ENCODE data around the gene STK17A. TPM values are rescaled to one million over a fixed set of nuclear protein-coding genes. Genes with fewer than 3 reads are reported as not detected.

The STK17A gene
- 18.5 TPM for polyA plus RNA-seq
- long read RNA-seq, donor 1, transcript STK17A-201 (7 exons, 3,368 nt) = major isoform, 6 of 7 reads
- long read RNA-seq, donor 1, partial matches to known transcripts = 0 of 7 reads
- long read RNA-seq, donor 1, other reads (novel, unspliced or antisense) = 0 of 7 reads
- long read RNA-seq, donor 2, transcript STK17A-201 (7 exons, 3,368 nt) = major isoform, 5 of 94 reads
- long read RNA-seq, donor 2, partial matches to known transcripts = 82 of 94 reads
- long read RNA-seq, donor 2, other reads (novel, unspliced or antisense) = 7 of 94 reads
- long read RNA-seq, donor 3, transcript STK17A-201 (7 exons, 3,368 nt) = major isoform, 9 of 17 reads
- long read RNA-seq, donor 3, partial matches to known transcripts = 6 of 17 reads
- long read RNA-seq, donor 3, other reads (novel, unspliced or antisense) = 0 of 17 reads
- long read RNA-seq, donor 4 = 0 reads
- long read RNA-seq, donor 5, transcript STK17A-201 (7 exons, 3,368 nt) = major isoform, 7 of 13 reads
- long read RNA-seq, donor 5, partial matches to known transcripts = 6 of 13 reads
- long read RNA-seq, donor 5, other reads (novel, unspliced or antisense) = 0 of 13 reads
- long read RNA-seq, donor 6, transcript STK17A-201 (7 exons, 3,368 nt) = major isoform, 7 of 50 reads
- long read RNA-seq, donor 6, partial matches to known transcripts = 42 of 50 reads
- long read RNA-seq, donor 6, other reads (novel, unspliced or antisense) = 0 of 50 reads
- long read RNA-seq, donor 7, partial matches to known transcripts = 5 of 8 reads
- long read RNA-seq, donor 7, other reads (novel, unspliced or antisense) = 0 of 8 reads
- long read RNA-seq, donor 8, partial matches to known transcripts = 58 of 73 reads
- long read RNA-seq, donor 8, other reads (novel, unspliced or antisense) = 8 of 73 reads
- long read RNA-seq, donor 9, transcript STK17A-201 (7 exons, 3,368 nt) = major isoform, 10 of 10 reads
- long read RNA-seq, donor 9, partial matches to known transcripts = 0 of 10 reads
- long read RNA-seq, donor 9, other reads (novel, unspliced or antisense) = 0 of 10 reads
- long read RNA-seq, donor 10, transcript STK17A-201 (7 exons, 3,368 nt) = major isoform, 8 of 16 reads
- long read RNA-seq, donor 10, partial matches to known transcripts = 6 of 16 reads
- long read RNA-seq, donor 10, other reads (novel, unspliced or antisense) = 0 of 16 reads
- long read RNA-seq, donor 11, transcript STK17A-201 (7 exons, 3,368 nt) = major isoform, 6 of 40 reads
- long read RNA-seq, donor 11, partial matches to known transcripts = 33 of 40 reads
- long read RNA-seq, donor 11, other reads (novel, unspliced or antisense) = 0 of 40 reads

DNA sequence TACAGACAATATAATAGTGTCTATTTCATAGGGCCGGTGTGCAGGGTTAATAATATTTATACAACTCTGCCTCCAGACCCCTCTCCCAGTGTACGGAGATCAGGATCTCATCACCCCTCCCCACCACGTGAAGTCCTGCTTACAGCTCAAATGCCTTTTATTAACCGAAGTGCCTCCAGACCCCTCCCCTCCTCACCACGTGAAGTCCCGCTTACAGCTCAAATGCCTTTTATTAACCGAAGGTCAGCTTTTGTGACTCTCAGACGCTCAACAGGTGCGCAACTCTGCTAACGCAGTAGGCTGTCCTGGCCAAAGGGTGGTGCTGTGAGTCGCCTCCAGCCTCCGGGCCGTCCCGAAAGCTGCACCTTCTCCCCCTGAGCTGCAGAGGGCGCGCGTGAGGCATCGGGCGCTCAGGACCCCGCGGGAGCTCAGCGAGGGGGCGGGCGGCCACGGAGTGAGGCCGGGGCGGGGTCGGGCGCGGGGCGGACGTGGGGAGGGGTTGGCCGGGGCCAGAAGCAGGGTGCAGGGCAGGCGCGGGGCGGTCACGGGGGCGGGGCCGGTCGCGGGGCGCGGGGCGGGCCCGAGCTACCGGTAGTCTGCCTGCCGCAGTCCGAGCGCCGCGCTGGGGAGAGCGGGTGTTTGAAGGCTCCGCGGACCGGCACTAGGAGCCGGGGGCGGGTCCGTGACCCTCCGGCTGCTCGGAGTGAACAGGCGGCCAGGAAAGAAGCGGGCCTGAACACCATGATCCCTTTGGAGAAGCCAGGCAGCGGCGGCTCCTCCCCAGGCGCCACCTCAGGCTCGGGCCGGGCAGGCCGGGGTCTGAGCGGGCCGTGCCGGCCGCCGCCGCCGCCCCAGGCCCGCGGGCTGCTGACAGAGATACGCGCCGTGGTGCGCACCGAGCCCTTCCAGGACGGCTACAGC, at the start of gene STK17A:
TSS of gene STK17A (plus strand) at position 606 of the 921 bp plus-strand sequence. CDS start at position 742, 136 bp downstream.
- Histone ChIP-seq H3K27ac (ENCODE audit: low read length) (peak within 1 kb of the TSS; percentile 78), H3K36me3 (ENCODE audit: control insufficient read depth, insufficient read depth, low read length) (no peaks in the 10 kb centered on the region), H3K27me3 (ENCODE audit: control insufficient read depth, insufficient read depth, low read length) (no peaks in the 10 kb centered on the region), H3K4me1 (ENCODE audit: control insufficient read depth, insufficient read depth, low read length) (peaks cover 6% of the 10 kb centered on the region), H3K9me3 (ENCODE audit: control insufficient read depth, low read depth, low read length) (no peaks in the 10 kb centered on the region), H3K4me3 (ENCODE audit: low read length) (peak within 1 kb of the TSS; percentile 78)
- no CpG with 5 or more reads among the region's 83 CpGs for WGBS (ENCODE audit: insufficient coverage, low lambda C conversion rate)
- peak; percentile 93 for DNase-seq

DNA sequence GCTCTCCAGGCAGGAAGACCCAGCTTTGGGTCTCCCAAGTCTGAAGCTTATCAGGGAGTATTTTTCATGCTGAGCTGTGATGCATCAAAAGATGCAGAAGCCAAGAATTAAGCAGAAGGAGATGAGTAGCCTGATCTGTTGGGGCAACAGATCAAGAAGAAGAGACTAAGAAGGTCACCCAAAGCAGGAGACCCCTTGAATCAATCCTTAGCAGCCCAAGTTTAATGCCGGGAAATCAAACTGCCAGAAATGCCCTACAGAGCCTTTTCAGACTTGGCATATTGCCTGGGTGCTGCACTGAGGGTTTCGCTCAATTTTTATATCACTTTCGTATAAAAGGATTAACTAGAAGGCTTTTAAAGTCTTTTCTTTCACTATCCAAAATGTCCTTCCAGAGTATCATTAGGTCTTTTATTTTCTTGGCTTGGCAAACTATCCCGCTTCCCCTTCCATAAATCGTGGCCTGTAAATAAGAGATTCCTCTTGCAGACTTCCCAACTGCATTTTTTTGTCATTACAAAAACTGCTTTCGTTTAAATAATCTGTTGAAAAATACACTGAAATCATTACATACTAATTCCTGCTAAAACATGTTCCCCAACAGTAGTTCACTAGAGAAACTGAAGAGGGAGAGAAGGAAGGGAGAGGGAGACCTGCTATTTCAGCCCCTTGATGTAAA, 49.0 kb upstream of the STK17A start:
- Histone ChIP-seq H3K4me1 (ENCODE audit: control insufficient read depth, insufficient read depth, low read length) (peaks cover 30% of the 10 kb centered on the region), H3K36me3 (ENCODE audit: control insufficient read depth, insufficient read depth, low read length) (no peaks in the 10 kb centered on the region), H3K9me3 (ENCODE audit: control insufficient read depth, low read depth, low read length) (no peaks in the 10 kb centered on the region), H3K27ac (ENCODE audit: low read length) (no peak overlapping the region), H3K4me3 (ENCODE audit: low read length) (no peak overlapping the region), H3K27me3 (ENCODE audit: control insufficient read depth, insufficient read depth, low read length) (no peaks in the 10 kb centered on the region)
- DNase-seq = peak in 1 of 2 donors; percentile 15
- WGBS (ENCODE audit: insufficient coverage, low lambda C conversion rate) = 80% methylated on average over 4 of the region's 6 CpGs

DNA sequence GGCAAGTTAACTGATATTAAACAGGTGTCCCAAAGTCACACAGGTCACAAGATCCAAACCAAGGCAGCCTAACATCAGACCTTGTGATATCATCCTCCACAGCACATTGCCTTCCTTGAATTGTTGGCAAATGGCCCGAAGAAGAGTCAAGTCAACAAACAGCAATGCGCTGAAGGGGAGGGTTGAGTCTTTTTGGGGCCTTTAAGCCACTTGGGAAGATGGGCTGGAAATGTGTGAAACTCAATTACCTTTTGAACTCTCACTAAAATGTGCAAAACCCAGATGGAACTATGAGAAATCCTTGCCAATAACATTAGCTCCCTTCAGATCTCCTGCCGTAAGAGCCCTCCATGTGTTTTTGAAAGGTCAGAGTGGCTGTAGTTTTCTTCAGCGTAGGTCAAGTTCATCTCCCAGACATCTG, 47.9 kb upstream of the STK17A start:
- H3K27me3 ChIP-seq (ENCODE audit: control insufficient read depth, insufficient read depth, low read length) = no peaks in the 10 kb centered on the region
- H3K4me1 ChIP-seq (ENCODE audit: control insufficient read depth, insufficient read depth, low read length) = peaks cover 32% of the 10 kb centered on the region
- H3K4me3 ChIP-seq (ENCODE audit: low read length) = no peak overlapping the region
- H3K9me3 ChIP-seq (ENCODE audit: control insufficient read depth, low read depth, low read length) = no peaks in the 10 kb centered on the region
- no peaks in the 10 kb centered on the region for H3K36me3 ChIP-seq (ENCODE audit: control insufficient read depth, insufficient read depth, low read length)
- no peak overlapping the region for H3K27ac ChIP-seq (ENCODE audit: low read length)
- DNase-seq = peak in 1 of 2 donors; percentile 10
- WGBS (ENCODE audit: insufficient coverage, low lambda C conversion rate) = no CpG with 5 or more reads among the region's 4 CpGs

DNA sequence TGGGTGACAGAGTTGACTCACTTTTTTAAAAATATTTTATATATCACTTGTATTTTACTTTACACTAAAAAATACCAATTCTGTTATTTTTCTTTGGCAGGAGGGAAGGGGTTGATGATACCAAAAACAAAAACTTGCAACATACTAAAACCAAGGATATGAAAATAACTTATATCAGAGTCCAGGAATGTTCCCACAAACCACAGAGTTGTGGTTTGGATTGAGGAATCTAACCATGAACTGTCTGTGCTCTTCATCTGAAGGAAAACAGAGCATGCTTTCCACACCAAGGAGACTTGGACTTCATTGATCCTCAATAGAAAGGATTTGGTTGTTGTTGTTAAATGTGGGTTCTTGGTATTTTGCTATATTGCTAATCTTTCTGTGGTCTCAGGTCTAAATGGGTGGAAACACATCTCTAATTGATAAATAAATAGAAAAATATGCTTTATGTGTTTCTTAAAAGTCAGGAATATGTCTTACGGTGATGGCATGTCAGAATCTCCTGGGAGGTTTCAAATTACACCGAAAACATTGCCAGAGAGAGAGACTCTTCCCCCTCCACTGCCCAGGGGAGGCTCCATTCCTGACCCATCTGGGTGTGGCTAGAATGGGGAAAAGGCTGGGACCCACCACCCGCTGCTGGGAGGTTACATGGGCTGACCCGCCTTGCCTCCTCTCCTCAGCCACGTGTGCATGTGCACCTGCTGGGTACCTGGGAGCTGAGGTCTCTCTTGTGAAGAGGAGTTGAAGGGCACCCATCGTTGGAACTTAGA, 46.9 kb upstream of the STK17A start:
- Histone ChIP-seq H3K27ac (ENCODE audit: low read length) (no peak overlapping the region), H3K4me1 (ENCODE audit: control insufficient read depth, insufficient read depth, low read length) (peaks cover 32% of the 10 kb centered on the region), H3K36me3 (ENCODE audit: control insufficient read depth, insufficient read depth, low read length) (no peaks in the 10 kb centered on the region), H3K4me3 (ENCODE audit: low read length) (no peak overlapping the region), H3K27me3 (ENCODE audit: control insufficient read depth, insufficient read depth, low read length) (no peaks in the 10 kb centered on the region), H3K9me3 (ENCODE audit: control insufficient read depth, low read depth, low read length) (no peaks in the 10 kb centered on the region)
- WGBS (ENCODE audit: insufficient coverage, low lambda C conversion rate) = no CpG with 5 or more reads among the region's 6 CpGs
- DNase-seq = no peak

DNA sequence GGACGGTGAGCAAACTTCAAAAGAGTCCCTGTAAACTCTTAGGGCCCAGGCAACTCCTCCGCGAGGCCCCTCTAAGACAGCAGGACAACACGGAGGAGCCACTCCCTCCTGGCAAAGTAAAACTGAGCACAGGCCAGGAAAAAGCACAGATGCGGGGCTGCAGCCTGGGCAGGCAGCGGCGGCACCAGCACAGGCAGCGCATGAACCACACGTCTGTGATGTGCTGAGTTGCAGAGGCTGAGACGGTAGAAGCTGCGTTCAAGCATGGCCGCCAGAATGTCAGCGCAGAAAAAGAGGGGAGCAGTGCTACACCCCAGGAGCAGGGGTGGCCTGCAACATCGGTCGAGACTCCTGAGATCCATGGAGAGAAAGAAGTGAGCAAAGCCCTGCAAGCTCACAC, 46.1 kb upstream of the STK17A start:
- H3K4me3 ChIP-seq (ENCODE audit: low read length) = no peak overlapping the region
- no CpG with 5 or more reads among the region's 15 CpGs for WGBS (ENCODE audit: insufficient coverage, low lambda C conversion rate)
- no peaks in the 10 kb centered on the region for H3K36me3 ChIP-seq (ENCODE audit: control insufficient read depth, insufficient read depth, low read length)
- H3K27me3 ChIP-seq (ENCODE audit: control insufficient read depth, insufficient read depth, low read length) = no peaks in the 10 kb centered on the region
- no peak overlapping the region for H3K27ac ChIP-seq (ENCODE audit: low read length)
- H3K9me3 ChIP-seq (ENCODE audit: control insufficient read depth, low read depth, low read length) = no peaks in the 10 kb centered on the region
- peaks cover 26% of the 10 kb centered on the region for H3K4me1 ChIP-seq (ENCODE audit: control insufficient read depth, insufficient read depth, low read length)
- no peak for DNase-seq

DNA sequence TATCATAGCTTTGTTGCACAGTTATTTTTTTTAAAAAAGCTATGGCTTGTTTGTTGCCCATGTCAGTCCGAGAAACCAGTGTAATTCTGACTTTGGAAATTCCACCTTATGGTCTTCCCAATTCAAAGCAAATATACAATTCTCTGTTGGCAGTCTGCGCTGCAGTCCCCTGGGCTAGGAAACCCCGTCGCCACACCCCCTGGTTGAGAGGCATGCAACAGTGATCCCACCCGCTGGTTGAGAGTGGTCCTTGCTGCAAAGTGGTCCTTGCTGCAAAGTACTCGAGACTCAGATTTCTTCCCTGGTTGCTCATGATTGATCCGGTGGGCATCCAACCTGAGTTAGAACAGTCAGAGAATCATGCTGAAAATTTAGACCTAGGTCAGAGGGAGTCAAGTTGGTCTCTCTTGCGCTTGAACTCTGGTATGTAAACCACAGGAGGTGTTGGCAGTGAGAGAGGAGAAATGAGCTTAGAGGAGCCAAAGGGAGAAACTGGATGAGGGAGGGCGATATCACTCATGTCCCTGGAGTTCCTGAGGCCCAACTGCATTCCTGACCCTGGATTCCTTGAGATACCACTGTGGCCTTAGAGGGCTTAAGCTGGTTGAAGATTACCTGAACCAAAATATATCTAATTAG, 45.0 kb upstream of the STK17A start:
- H3K27ac ChIP-seq (ENCODE audit: low read length) = peak overlapping the region; percentile 26
- peaks cover 26% of the 10 kb centered on the region for H3K4me1 ChIP-seq (ENCODE audit: control insufficient read depth, insufficient read depth, low read length)
- H3K4me3 ChIP-seq (ENCODE audit: low read length) = no peak overlapping the region
- 83% methylated on average over 1 of the region's 9 CpGs for WGBS (ENCODE audit: insufficient coverage, low lambda C conversion rate)
- no peaks in the 10 kb centered on the region for H3K9me3 ChIP-seq (ENCODE audit: control insufficient read depth, low read depth, low read length)
- H3K27me3 ChIP-seq (ENCODE audit: control insufficient read depth, insufficient read depth, low read length) = no peaks in the 10 kb centered on the region
- peak in 1 of 2 donors; percentile 30 for DNase-seq
- H3K36me3 ChIP-seq (ENCODE audit: control insufficient read depth, insufficient read depth, low read length) = no peaks in the 10 kb centered on the region

DNA sequence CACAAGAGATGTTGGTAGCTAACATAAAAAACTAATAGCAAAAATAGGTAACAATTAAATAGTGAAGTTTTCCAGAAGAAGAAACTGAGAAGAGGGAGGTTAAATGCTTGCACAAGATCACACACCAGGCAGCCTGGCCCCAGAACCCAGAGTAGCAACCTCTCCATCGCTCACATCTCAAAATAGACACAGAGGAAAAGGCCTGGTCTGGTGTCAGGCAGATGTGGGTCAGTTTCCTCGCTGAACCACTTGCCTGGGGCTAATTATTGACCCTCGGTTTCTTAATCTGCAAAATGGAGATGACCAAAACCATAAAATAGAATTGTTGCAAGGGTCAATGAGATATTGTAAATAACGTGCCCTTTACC, 44.5 kb upstream of the STK17A start:
- no peak for DNase-seq
- no peaks in the 10 kb centered on the region for H3K36me3 ChIP-seq (ENCODE audit: control insufficient read depth, insufficient read depth, low read length)

DNA sequence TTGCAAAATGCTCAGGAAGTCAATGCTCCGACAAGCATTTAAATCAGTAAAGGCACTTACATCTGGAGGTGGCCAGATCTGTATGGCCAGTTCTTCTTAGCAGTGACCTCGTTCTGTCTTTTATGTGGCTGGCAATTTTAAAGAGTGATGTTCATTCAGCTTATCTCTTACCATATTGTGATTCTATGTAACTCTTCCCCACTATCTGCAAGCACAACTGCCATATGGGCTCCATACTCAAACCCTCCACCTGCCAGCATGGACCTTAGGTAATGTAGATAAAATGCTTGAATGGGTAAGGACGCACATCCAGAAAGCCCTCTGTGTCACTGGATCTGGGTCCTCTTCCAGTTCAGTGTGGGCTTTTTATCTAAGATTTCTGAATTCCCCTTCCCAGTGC, 42.4 kb upstream of the STK17A start:
- WGBS (ENCODE audit: insufficient coverage, low lambda C conversion rate) = 100% methylated on average over 1 of the region's 3 CpGs
- no peaks in the 10 kb centered on the region for H3K36me3 ChIP-seq (ENCODE audit: control insufficient read depth, insufficient read depth, low read length)
- H3K27ac ChIP-seq (ENCODE audit: low read length) = no peak overlapping the region
- no peaks in the 10 kb centered on the region for H3K27me3 ChIP-seq (ENCODE audit: control insufficient read depth, insufficient read depth, low read length)
- H3K4me3 ChIP-seq (ENCODE audit: low read length) = no peak overlapping the region
- peaks cover 24% of the 10 kb centered on the region for H3K4me1 ChIP-seq (ENCODE audit: control insufficient read depth, insufficient read depth, low read length)
- DNase-seq = no peak
- H3K9me3 ChIP-seq (ENCODE audit: control insufficient read depth, low read depth, low read length) = no peaks in the 10 kb centered on the region

More for the DNA sequence above, 44.5 kb upstream of the STK17A start:
- Histone ChIP-seq H3K4me1 (ENCODE audit: control insufficient read depth, insufficient read depth, low read length) (peaks cover 26% of the 10 kb centered on the region), H3K4me3 (ENCODE audit: low read length) (no peak overlapping the region), H3K27ac (ENCODE audit: low read length) (peak overlapping the region; percentile 26), H3K27me3 (ENCODE audit: control insufficient read depth, insufficient read depth, low read length) (no peaks in the 10 kb centered on the region), H3K9me3 (ENCODE audit: control insufficient read depth, low read depth, low read length) (no peaks in the 10 kb centered on the region)
- no CpG with 5 or more reads among the region's 4 CpGs for WGBS (ENCODE audit: insufficient coverage, low lambda C conversion rate)

Data from large intestine (tissue), 12 donors.